ENCODE measurements around the gene SHH.

SHH gene

GRCh38 chr7:155843426-155844018 lies 31.3 kb upstream of the SHH start:
- Histone ChIP-seq H3K27ac (ENCODE audit: low read depth, low read length) (no peak overlapping the region), H4K20me1 (ENCODE audit: control insufficient read depth, insufficient read depth, low read depth, low read length) (no peaks in the 10 kb centered on the region), H3K9me2 (replicated peaks; ENCODE audit: control insufficient read depth, low read length) (no peaks in the 10 kb centered on the region), H3K9me3 (ENCODE audit: control insufficient read depth, insufficient read depth, low read length) (no peaks in the 10 kb centered on the region), H3K4me2 (ENCODE audit: low read length) (no peak overlapping the region), H3F3A (ENCODE audit: control insufficient read depth, insufficient read depth) (no peaks in the 10 kb centered on the region), H3K27me3 (ENCODE audit: control insufficient read depth, low read length) (no peaks in the 10 kb centered on the region), H3K36me3 (ENCODE audit: control insufficient read depth, low read length) (no peaks in the 10 kb centered on the region), H3K79me2 (ENCODE audit: control insufficient read depth, low read length) (no peaks in the 10 kb centered on the region), H3K4me1 (ENCODE audit: control insufficient read depth, low read length) (no peaks in the 10 kb centered on the region), H3K4me3 (ENCODE audit: low read length) (no peak overlapping the region)
- TF ChIP-seq CTCF (IDR thresholded peaks at IDR 0.05; ENCODE audit: low read depth, low read length, poor library complexity, severe bottlenecking) (no peak), EZH2phosphoT487 (IDR thresholded peaks at IDR 0.05; ENCODE audit: borderline replicate concordance, low read length) (no peak)

DNA sequence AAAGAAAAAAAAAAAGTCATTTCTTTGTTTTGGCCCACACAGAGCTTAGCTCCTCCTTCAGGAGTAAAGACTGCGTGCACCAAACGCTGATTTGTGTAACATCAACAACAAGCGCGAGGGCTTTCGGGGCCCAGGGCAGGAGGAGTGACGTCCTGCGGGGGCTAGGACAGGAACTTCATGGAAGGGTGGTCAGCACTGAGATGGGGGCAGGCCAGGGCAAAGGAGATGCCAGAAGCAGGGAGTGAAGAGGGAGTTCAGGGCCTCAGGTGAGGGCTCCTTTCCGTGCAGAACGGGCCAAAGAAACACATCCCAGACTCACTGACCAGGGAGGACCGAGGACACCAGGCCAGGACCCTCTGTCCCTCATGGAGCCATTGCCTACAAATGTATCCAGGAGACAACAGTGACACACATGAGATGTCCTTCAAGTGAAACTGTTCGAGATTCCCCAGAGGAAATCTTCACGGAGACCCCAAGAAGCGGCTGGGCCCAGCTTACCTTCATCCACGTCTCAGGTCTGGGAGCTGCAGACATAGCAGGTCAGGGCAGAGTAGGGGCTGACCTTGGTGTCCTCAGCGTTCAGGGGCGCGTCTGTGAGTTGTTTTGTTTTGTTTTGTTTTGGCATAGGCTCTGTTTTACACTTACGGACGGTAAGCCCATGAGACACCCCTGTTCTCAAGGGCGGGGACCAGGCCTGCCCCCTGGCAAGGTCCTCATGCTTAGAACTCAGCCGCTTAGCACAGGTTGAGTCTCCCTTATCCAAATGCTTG lies 30.4 kb upstream of the SHH start:
- H3K9me2 ChIP-seq (replicated peaks; ENCODE audit: control insufficient read depth, low read length): no peaks in the 10 kb centered on the region
- no peaks in the 10 kb centered on the region for H3K9me3 ChIP-seq (ENCODE audit: control insufficient read depth, insufficient read depth, low read length)
- no peak overlapping the region for H3K4me2 ChIP-seq (ENCODE audit: low read length)
- H3K36me3 ChIP-seq (ENCODE audit: control insufficient read depth, low read length): no peaks in the 10 kb centered on the region
- H4K20me1 ChIP-seq (ENCODE audit: control insufficient read depth, insufficient read depth, low read depth, low read length): no peaks in the 10 kb centered on the region
- H3K4me1 ChIP-seq (ENCODE audit: control insufficient read depth, low read length): no peaks in the 10 kb centered on the region
- no peaks in the 10 kb centered on the region for H3F3A ChIP-seq (ENCODE audit: control insufficient read depth, insufficient read depth)
- H3K27ac ChIP-seq (ENCODE audit: low read depth, low read length): no peak overlapping the region
- no peak overlapping the region for H3K4me3 ChIP-seq (ENCODE audit: low read length)
- H3K79me2 ChIP-seq (ENCODE audit: control insufficient read depth, low read length): no peaks in the 10 kb centered on the region
- TF ChIP-seq CTCF (IDR thresholded peaks at IDR 0.05; ENCODE audit: low read depth, low read length, poor library complexity, severe bottlenecking) (no peak), EZH2phosphoT487 (IDR thresholded peaks at IDR 0.05; ENCODE audit: borderline replicate concordance, low read length) (no peak)
- H3K27me3 ChIP-seq (ENCODE audit: control insufficient read depth, low read length): no peaks in the 10 kb centered on the region

DNA sequence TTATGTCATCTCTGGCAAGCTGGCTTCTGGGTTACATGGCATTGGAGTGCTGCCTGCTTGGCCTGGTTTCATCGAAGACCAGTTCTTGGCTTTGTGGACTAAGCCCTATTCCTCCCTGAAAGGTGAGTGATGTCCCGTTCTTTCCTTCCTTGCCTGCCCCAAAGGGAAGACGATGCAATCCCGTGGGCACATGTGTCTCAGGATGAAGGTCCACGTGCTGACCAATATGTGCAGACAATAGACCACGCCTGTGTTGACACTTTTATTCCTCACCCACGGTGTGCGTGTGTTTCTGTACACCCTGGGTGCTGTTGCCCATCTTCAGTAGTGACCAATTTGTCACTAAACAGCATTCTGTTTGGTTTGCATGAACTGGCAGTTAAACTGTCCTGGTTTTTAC lies 28.6 kb upstream of the SHH start:
- Histone ChIP-seq H3K9me3 (ENCODE audit: control insufficient read depth, insufficient read depth, low read length) (no peaks in the 10 kb centered on the region), H3K27me3 (ENCODE audit: control insufficient read depth, low read length) (no peaks in the 10 kb centered on the region), H3K79me2 (ENCODE audit: control insufficient read depth, low read length) (no peaks in the 10 kb centered on the region), H3K9me2 (replicated peaks; ENCODE audit: control insufficient read depth, low read length) (no peaks in the 10 kb centered on the region), H3K4me3 (ENCODE audit: low read length) (no peak overlapping the region), H3K4me1 (ENCODE audit: control insufficient read depth, low read length) (no peaks in the 10 kb centered on the region), H3K27ac (ENCODE audit: low read depth, low read length) (no peak overlapping the region), H3K4me2 (ENCODE audit: low read length) (no peak overlapping the region), H3F3A (ENCODE audit: control insufficient read depth, insufficient read depth) (no peaks in the 10 kb centered on the region), H3K36me3 (ENCODE audit: control insufficient read depth, low read length) (no peaks in the 10 kb centered on the region), H4K20me1 (ENCODE audit: control insufficient read depth, insufficient read depth, low read depth, low read length) (no peaks in the 10 kb centered on the region)
- TF ChIP-seq EZH2phosphoT487 (IDR thresholded peaks at IDR 0.05; ENCODE audit: borderline replicate concordance, low read length) (no peak), CTCF (IDR thresholded peaks at IDR 0.05; ENCODE audit: low read depth, low read length, poor library complexity, severe bottlenecking) (no peak)
